Large intestine (tissue), 12 donors: Measurements from ENCODE around the gene ARRDC5. TPM values are rescaled to one million over a fixed set of nuclear protein-coding genes. Genes with fewer than 3 reads are reported as not detected.
"Not testable (repeated sequence)": the region's sequence is repeated elsewhere in the genome, so short reads cannot be mapped to it uniquely, and the experiment has no call there.

Experiments
- DNase-seq, 2 donors: peaks; one replicate each; pipeline versions ENCODE4 v3.0.0 to v3.0.0-alpha.2; 2013
- H3K27ac ChIP-seq: one replicate; pipeline ENCODE4 v1.5.1; 2013; ENCODE audit warnings: low read length
- H3K27me3 ChIP-seq: 2 replicates; pipeline ENCODE4 v1.6.1; 2013; ENCODE audit warnings: low read length; ENCODE audit not compliant: control insufficient read depth, insufficient read depth
- H3K36me3 ChIP-seq: 2 replicates; pipeline ENCODE4 v1.6.1; 2013; ENCODE audit warnings: low read length; ENCODE audit not compliant: control insufficient read depth, insufficient read depth
- H3K4me1 ChIP-seq: one replicate; pipeline ENCODE4 v1.6.1; 2013; ENCODE audit warnings: low read length; ENCODE audit not compliant: control insufficient read depth, insufficient read depth
- H3K4me3 ChIP-seq: one replicate; pipeline ENCODE4 v1.5.1; 2013; ENCODE audit warnings: low read length
- H3K9me3 ChIP-seq: one replicate; pipeline ENCODE4 v1.6.1; 2013; ENCODE audit warnings: mild to moderate bottlenecking, low read depth, low read length, moderate library complexity; ENCODE audit not compliant: control insufficient read depth
- WGBS: methylation state at CpG from one replicate; pipeline ENCODE4 v1.1.5; 2013; ENCODE audit warnings: low lambda C conversion rate; ENCODE audit not compliant: insufficient coverage; 5-methylcytosine and 5-hydroxymethylcytosine counted together
- long read RNA-seq, 11 donors: transcript quantifications; one replicate each; lab custom pipeline, GENCODE V29; 2026
- polyA plus RNA-seq: library from polyadenylated mRNA; unstranded; fragments of 120-200 nt; gene quantifications from one replicate; pipeline ENCODE4 v1.2.1, GENCODE V29; 2013

ARRDC5 gene
- 0.15 TPM for polyA plus RNA-seq
- long read RNA-seq, donor 1 = 0 reads
- long read RNA-seq, donor 2 = 0 reads
- long read RNA-seq, donor 3 = 0 reads
- long read RNA-seq, donor 4 = 0 reads
- long read RNA-seq, donor 5 = 0 reads
- long read RNA-seq, donor 6 = 0 reads
- long read RNA-seq, donor 7 = 0 reads
- long read RNA-seq, donor 8 = 0 reads
- long read RNA-seq, donor 9 = 0 reads
- long read RNA-seq, donor 10 = 0 reads
- long read RNA-seq, donor 11 = 0 reads

DNA sequence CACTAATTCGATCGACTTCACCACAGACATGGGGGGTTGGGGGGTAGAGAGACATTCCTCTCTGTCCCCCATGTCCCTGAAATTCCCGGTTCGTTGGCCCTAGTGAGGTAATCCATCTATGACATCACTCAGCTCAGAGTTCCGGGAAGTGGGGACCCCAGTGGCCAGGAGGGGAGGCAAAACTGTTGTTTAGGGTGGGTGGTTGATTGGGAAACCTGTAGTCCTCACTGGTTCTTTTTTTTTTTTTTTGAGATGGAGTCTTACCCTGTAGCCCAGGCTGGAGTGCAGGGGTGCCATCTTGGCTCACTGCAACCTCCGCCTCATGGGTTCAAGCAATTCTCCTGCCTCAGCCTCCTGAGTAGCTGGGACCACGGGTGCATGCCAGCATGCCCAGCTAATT, at the start of gene ARRDC5:
Gene ARRDC5 (minus strand): TSS at position 101 of the 400 bp plus-strand sequence. CDS start 71 bp downstream, at position 30.
- no peaks in the 10 kb centered on the region for H3K36me3 ChIP-seq
- DNase-seq = no peak
- no peak within 1 kb of the TSS for H3K27ac ChIP-seq
- H3K9me3 ChIP-seq = no peaks in the 10 kb centered on the region
- H3K4me3 ChIP-seq = no peak within 1 kb of the TSS
- no CpG with 5 or more reads among the region's 7 CpGs for WGBS
- no peaks in the 10 kb centered on the region for H3K4me1 ChIP-seq
- H3K27me3 ChIP-seq = no peaks in the 10 kb centered on the region

- Histone ChIP-seq H3K9me3 (no peaks in the 10 kb centered on the region), H3K36me3 (peaks cover 23% of the 10 kb centered on the region), H3K4me3 (no peak overlapping the region), H3K27ac (no peak overlapping the region), H3K27me3 (no peaks in the 10 kb centered on the region), H3K4me1 (no peaks in the 10 kb centered on the region)
- no CpG with 5 or more reads among the region's 11 CpGs for WGBS
- DNase-seq = no peak
These were observed 49.0 kb upstream of the ARRDC5 start for GRCh38 chr19:4951656-4952055.

DNA sequence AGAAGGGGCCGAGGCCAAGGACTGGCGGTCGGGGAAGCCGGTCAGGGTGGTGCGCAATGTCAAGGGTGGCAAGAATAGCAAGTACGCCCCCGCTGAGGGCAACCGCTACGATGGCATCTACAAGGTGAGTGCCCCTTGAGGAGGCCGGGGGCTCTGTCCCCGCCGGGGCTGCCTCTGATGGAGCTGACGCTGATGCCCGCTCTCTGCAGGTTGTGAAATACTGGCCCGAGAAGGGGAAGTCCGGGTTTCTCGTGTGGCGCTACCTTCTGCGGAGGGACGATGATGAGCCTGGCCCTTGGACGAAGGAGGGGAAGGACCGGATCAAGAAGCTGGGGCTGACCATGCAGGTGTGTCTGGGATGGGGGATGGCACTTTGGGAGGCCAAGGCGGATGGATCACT, 48.0 kb upstream of the ARRDC5 start:
- no CpG with 5 or more reads among the region's 23 CpGs for WGBS
- not testable (repeated sequence) for H3K27me3 ChIP-seq, H3K9me3 ChIP-seq, H3K27ac ChIP-seq, H3K4me1 ChIP-seq, DNase-seq, H3K4me3 ChIP-seq
- peaks cover 30% of the 10 kb centered on the region for H3K36me3 ChIP-seq

GRCh38 chr19:4941638-4942169, 39.0 kb upstream of the ARRDC5 start:
- not testable (repeated sequence) for DNase-seq, H3K27ac ChIP-seq, H3K4me3 ChIP-seq, H3K4me1 ChIP-seq, H3K9me3 ChIP-seq, H3K27me3 ChIP-seq
- WGBS = no CpG with 5 or more reads among the region's 35 CpGs
- H3K36me3 ChIP-seq = peaks cover 17% of the 10 kb centered on the region

DNA sequence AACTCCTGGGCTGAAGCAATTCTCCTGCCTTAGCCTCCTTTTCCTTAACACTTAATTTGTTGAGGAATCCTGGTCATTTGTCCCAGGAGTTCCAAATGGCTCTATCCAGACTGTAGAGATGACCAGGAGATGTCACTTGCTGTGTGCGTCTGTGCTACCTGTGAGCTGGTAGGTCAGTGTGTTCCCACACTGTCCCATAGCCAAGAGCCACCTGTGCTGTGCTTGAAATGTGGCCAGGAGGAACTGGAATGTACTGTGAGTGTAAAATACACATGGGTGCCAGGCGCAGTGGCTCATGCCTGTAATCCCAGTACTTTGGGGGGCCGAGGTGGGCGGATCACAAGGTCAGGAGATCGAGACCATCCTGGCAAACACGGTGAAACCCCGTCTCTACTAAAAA, 36.8 kb upstream of the ARRDC5 start:
- Histone ChIP-seq H3K27me3 (no peaks in the 10 kb centered on the region), H3K9me3 (no peaks in the 10 kb centered on the region), H3K27ac (no peak overlapping the region), H3K4me1 (no peaks in the 10 kb centered on the region), H3K36me3 (peaks cover 13% of the 10 kb centered on the region), H3K4me3 (no peak overlapping the region)
- no CpG with 5 or more reads among the region's 7 CpGs for WGBS
- no peak for DNase-seq

DNA sequence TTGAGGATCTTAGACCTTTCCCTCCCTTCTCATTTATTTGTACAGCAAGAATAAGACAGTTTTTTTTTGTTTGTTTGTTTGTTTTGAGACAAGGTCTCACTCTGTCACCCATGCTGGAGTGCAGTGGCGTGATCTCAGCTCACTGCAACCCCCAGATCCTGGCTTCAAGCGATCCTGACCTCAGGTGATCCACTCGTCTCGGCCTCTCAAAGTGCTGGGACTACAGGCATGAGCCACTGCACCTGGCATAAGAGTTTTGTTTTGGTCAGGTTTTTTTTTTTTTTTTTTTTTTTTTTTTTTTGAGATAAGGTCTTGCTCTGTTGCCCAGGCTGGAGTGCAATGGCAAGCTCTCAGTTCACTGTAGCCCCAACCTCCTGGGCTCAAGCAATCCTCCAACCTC, 35.8 kb upstream of the ARRDC5 start:
- not testable (repeated sequence) for H3K27me3 ChIP-seq, DNase-seq, H3K4me1 ChIP-seq, H3K4me3 ChIP-seq, H3K9me3 ChIP-seq, H3K27ac ChIP-seq
- H3K36me3 ChIP-seq = peaks cover 16% of the 10 kb centered on the region
- WGBS = no CpG with 5 or more reads among the region's 4 CpGs

- peaks cover 23% of the 10 kb centered on the region for H3K36me3 ChIP-seq
- peaks cover 3% of the 10 kb centered on the region for H3K9me3 ChIP-seq
- no peak overlapping the region for H3K27ac ChIP-seq
- 100% methylated on average over 3 of the region's 7 CpGs for WGBS
- no peak overlapping the region for H3K4me3 ChIP-seq
- H3K27me3 ChIP-seq = no peaks in the 10 kb centered on the region
- no peak for DNase-seq
- no peaks in the 10 kb centered on the region for H3K4me1 ChIP-seq
These were observed 34.4 kb upstream of the ARRDC5 start for GRCh38 chr19:4937060-4937459.

- DNase-seq = no peak
- Histone ChIP-seq H3K27me3 (no peaks in the 10 kb centered on the region), H3K36me3 (peaks cover 22% of the 10 kb centered on the region), H3K4me1 (no peaks in the 10 kb centered on the region), H3K4me3 (no peak overlapping the region), H3K27ac (no peak overlapping the region), H3K9me3 (peaks cover 3% of the 10 kb centered on the region)
- WGBS = no CpG with 5 or more reads among the region's 8 CpGs
These were observed 32.7 kb upstream of the ARRDC5 start for GRCh38 chr19:4935444-4935843.

GRCh38 chr19:4933528-4933927, 30.8 kb upstream of the ARRDC5 start:
- Histone ChIP-seq H3K36me3 (peaks cover 24% of the 10 kb centered on the region), H3K27me3 (no peaks in the 10 kb centered on the region), H3K27ac (no peak overlapping the region), H3K4me3 (no peak overlapping the region), H3K4me1 (no peaks in the 10 kb centered on the region), H3K9me3 (peaks cover 3% of the 10 kb centered on the region)
- DNase-seq = no peak
- WGBS = no CpG with 5 or more reads among the region's 7 CpGs

- DNase-seq = no peak
- H3K27me3 ChIP-seq = no peaks in the 10 kb centered on the region
- H3K4me3 ChIP-seq = no peak overlapping the region
- H3K27ac ChIP-seq = no peak overlapping the region
- H3K36me3 ChIP-seq = peaks cover 22% of the 10 kb centered on the region
- peaks cover 3% of the 10 kb centered on the region for H3K9me3 ChIP-seq
- WGBS = 100% methylated on average over 1 of the region's 32 CpGs
- no peaks in the 10 kb centered on the region for H3K4me1 ChIP-seq
These were observed 30.0 kb upstream of the ARRDC5 start for GRCh38 chr19:4932711-4933110.

DNA sequence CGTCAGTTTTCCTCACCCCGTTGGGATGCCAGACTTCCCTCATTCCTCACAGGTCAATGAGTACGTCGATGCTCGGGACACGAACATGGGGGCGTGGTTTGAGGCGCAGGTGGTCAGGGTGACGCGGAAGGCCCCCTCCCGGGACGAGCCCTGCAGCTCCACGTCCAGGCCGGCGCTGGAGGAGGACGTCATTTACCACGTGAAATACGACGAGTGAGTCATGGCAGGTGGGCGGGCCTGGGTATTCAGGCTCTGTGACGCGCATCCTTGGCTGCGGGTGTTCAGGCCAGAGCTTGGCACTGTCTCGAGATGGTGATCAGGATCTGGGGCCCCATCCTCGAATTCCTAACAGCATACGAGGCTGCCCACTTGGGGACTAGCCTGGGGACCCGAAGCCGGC, 28.0 kb upstream of the ARRDC5 start:
- Histone ChIP-seq H3K4me3 (no peak overlapping the region), H3K27me3 (no peaks in the 10 kb centered on the region), H3K36me3 (peaks cover 19% of the 10 kb centered on the region), H3K4me1 (no peaks in the 10 kb centered on the region), H3K27ac (no peak overlapping the region), H3K9me3 (peaks cover 3% of the 10 kb centered on the region)
- no peak for DNase-seq
- WGBS = no CpG with 5 or more reads among the region's 28 CpGs
